Brain microvascular endothelial cell (primary cell): ENCODE data around the gene ACACA.

Experiments
- DNase-seq: peaks from one replicate; pipeline ENCODE4 v3.0.0-alpha.2; 2020
- H3K27ac ChIP-seq: fragments of 250-450 bp; sonication (Bioruptor Pico); 2 replicates; pipeline ENCODE4 v1.5.1; 2020; ENCODE audit warnings: mild to moderate bottlenecking, moderate library complexity
- H3K27me3 ChIP-seq: fragments of 250-450 bp; sonication (Bioruptor Pico); replicated peaks from 2 replicates; pipeline ENCODE4 v1.5.1; 2020; ENCODE audit warnings: mild to moderate bottlenecking
- H3K36me3 ChIP-seq: fragments of 250-450 bp; sonication (Bioruptor Pico); replicated peaks from 2 replicates; pipeline ENCODE4 v1.5.1; 2020; ENCODE audit warnings: mild to moderate bottlenecking
- H3K4me3 ChIP-seq: 2 replicates; pipeline ENCODE4 v1.5.1; 2011; ENCODE audit warnings: low read depth, mild to moderate bottlenecking, control low read depth, low read length, moderate library complexity
- CTCF ChIP-seq: IDR thresholded peaks from 2 replicates; pipeline ENCODE4 v1.5.1; 2011; ENCODE audit warnings: low read depth, mild to moderate bottlenecking, moderate library complexity, low read length, control low read depth, inconsistent platforms; ENCODE audit errors: missing control alignments
- in situ Hi-C: cut with HindIII; loops from 2 replicates; pipeline ENCODE4 v1.10.0; 2017; ENCODE audit warnings: low sequenced_read_pairs, low pct_ligation_motif_present

Gene ACACA

GRCh38 chr17:37064956-37065355 lies 341.7 kb downstream of the ACACA start:
- no peak for TF ChIP-seq CTCF

GRCh38 chr17:37064206-37064605 lies 342.4 kb downstream of the ACACA start:
- no peak for TF ChIP-seq CTCF
- no peak overlapping the region for H3K27ac ChIP-seq
- H3K36me3 ChIP-seq, result no peaks in the 10 kb centered on the region
- H3K4me3 ChIP-seq, result no peak overlapping the region
- H3K27me3 ChIP-seq, result peaks cover 9% of the 10 kb centered on the region
- no peak for DNase-seq
- in situ Hi-C loops, result no loop called here

More at GRCh38 chr17:37064956-37065355, 341.7 kb downstream of the ACACA start:
- H3K4me3 ChIP-seq, result no peak overlapping the region
- DNase-seq, result no peak
- no peak overlapping the region for H3K27ac ChIP-seq
- H3K36me3 ChIP-seq, result no peaks in the 10 kb centered on the region
- peaks cover 9% of the 10 kb centered on the region for H3K27me3 ChIP-seq
- in situ Hi-C loops, result no loop called here

- no peak for DNase-seq
- H3K4me3 ChIP-seq, result no peak overlapping the region
Measured at GRCh38 chr17:37062021-37062420, 344.6 kb downstream of the ACACA start.

GRCh38 chr17:37060928-37061327 lies 345.7 kb downstream of the ACACA start:
- no peak for TF ChIP-seq CTCF
- DNase-seq, result no peak
- Histone ChIP-seq H3K27ac (no peak overlapping the region), H3K36me3 (peaks cover 5% of the 10 kb centered on the region), H3K27me3 (peaks cover 4% of the 10 kb centered on the region), H3K4me3 (no peak overlapping the region)
- in situ Hi-C loops, result no loop called here

More at GRCh38 chr17:37062021-37062420, 344.6 kb downstream of the ACACA start:
- in situ Hi-C loops, result no loop called here
- Histone ChIP-seq H3K36me3 (no peaks in the 10 kb centered on the region), H3K27ac (no peak overlapping the region), H3K27me3 (peaks cover 9% of the 10 kb centered on the region)
- TF ChIP-seq CTCF, result no peak

GRCh38 chr17:37060094-37060493 lies 346.5 kb downstream of the ACACA start:
- Histone ChIP-seq H3K36me3 (peaks cover 5% of the 10 kb centered on the region), H3K27me3 (peaks cover 3% of the 10 kb centered on the region), H3K27ac (no peak overlapping the region), H3K4me3 (no peak overlapping the region)
- no peak for TF ChIP-seq CTCF
- no peak for DNase-seq
- in situ Hi-C loops, result no loop called here

- no peak for TF ChIP-seq CTCF
- in situ Hi-C loops, result no loop called here
- DNase-seq, result no peak
- Histone ChIP-seq H3K36me3 (peaks cover 5% of the 10 kb centered on the region), H3K27ac (no peak overlapping the region), H3K27me3 (peaks cover 2% of the 10 kb centered on the region), H3K4me3 (no peak overlapping the region)
Measured at GRCh38 chr17:37059493-37059892, 347.1 kb downstream of the ACACA start.
